SK-MEL-5 (cell line): Measurements from ENCODE around the gene DDR1. TPM values are rescaled to one million over a fixed set of nuclear protein-coding genes. Genes with fewer than 3 reads are reported as not detected.
"Not testable (repeated sequence)": the region's sequence is repeated elsewhere in the genome, so short reads cannot be mapped to it uniquely, and the experiment has no call there.

Experiments
- DNase-seq: peaks from one replicate; pipeline ENCODE4 v3.0.0-alpha.2; 2016; ENCODE audit warnings: low read depth, low spot score
- in situ Hi-C: cut with HindIII; loops from 2 replicates; pipeline ENCODE4 v1.10.0; 2016; ENCODE audit warnings: low sequenced_read_pairs, high pct_unique_total_duplicates, low pct_unique_long_range_greater_than_20kb
- total RNA-seq: library from RNA; depleted of rRNA; stranded (reverse); fragments of >200 nt; shearing (Covaris generic); gene quantifications from 2 replicates; pipeline ENCODE4 v1.2.3, GENCODE V29; 2014

Gene DDR1
- total RNA-seq, 1 experiment from 2014 or later, result 34.1 TPM

- no peak for DNase-seq
These were observed 36.3 kb upstream of the DDR1 start for GRCh38 chr6:30847971-30848436.

GRCh38 chr6:30849903-30850651, 34.2 kb upstream of the DDR1 start:
- in situ Hi-C loops, result no loop called here
- no peak for DNase-seq

More at GRCh38 chr6:30847971-30848436, 36.3 kb upstream of the DDR1 start:
- in situ Hi-C loops, result no loop called here

- DNase-seq, in situ Hi-C loops: not testable (repeated sequence)
These were observed 31.9 kb upstream of the DDR1 start for GRCh38 chr6:30852459-30852858.

GRCh38 chr6:30854285-30855040, 29.9 kb upstream of the DDR1 start:
- no peak for DNase-seq
- in situ Hi-C loops, result no loop called here

- in situ Hi-C loops, result no loop called here
These were observed 28.8 kb upstream of the DDR1 start for GRCh38 chr6:30855429-30856075.

GRCh38 chr6:30857112-30857511, 27.2 kb upstream of the DDR1 start:
- DNase-seq, result no peak
- in situ Hi-C loops, result no loop called here

More at GRCh38 chr6:30855429-30856075, 28.8 kb upstream of the DDR1 start:
- DNase-seq, result no peak

GRCh38 chr6:30857549-30857948, 26.8 kb upstream of the DDR1 start:
- no peak for DNase-seq
- in situ Hi-C loops, result no loop called here

GRCh38 chr6:30859726-30860125, 24.6 kb upstream of the DDR1 start:
- in situ Hi-C loops, DNase-seq: not testable (repeated sequence)

- in situ Hi-C loops, result no loop called here
- no peak for DNase-seq
These were observed 22.9 kb upstream of the DDR1 start for GRCh38 chr6:30861257-30862048.

GRCh38 chr6:30862156-30862875, 22.0 kb upstream of the DDR1 start:
- no peak for DNase-seq
- in situ Hi-C loops, result no loop called here

GRCh38 chr6:30864325-30864724, 20.0 kb upstream of the DDR1 start:
- DNase-seq, result no peak
- in situ Hi-C loops, result no loop called here

GRCh38 chr6:30869241-30869749, 15.0 kb upstream of the DDR1 start:
- DNase-seq, in situ Hi-C loops: not testable (repeated sequence)

- DNase-seq, result no peak
- in situ Hi-C loops, result no loop called here
These were observed 13.8 kb upstream of the DDR1 start for GRCh38 chr6:30870546-30870945.

GRCh38 chr6:30871592-30872183, 12.6 kb upstream of the DDR1 start:
- in situ Hi-C loops, result no loop called here
- no peak for DNase-seq

- DNase-seq, result no peak
- in situ Hi-C loops, result no loop called here
These were observed 11.1 kb upstream of the DDR1 start for GRCh38 chr6:30873137-30873640.

- in situ Hi-C loops, DNase-seq: not testable (repeated sequence)
These were observed 10.5 kb upstream of the DDR1 start for GRCh38 chr6:30873795-30874194.
